HepG2 (cell line): ENCODE results near the gene THRAP3. TPM values are rescaled to one million over a fixed set of nuclear protein-coding genes. Genes with fewer than 3 reads are reported as not detected.
A peak's percentile ranks its signal among the peaks of the same experiment; 100 is the strongest.

ENCODE experiments used
- CHCHD3 ChIP-seq: sonication (generic); formaldehyde crosslinking; IDR thresholded peaks from 2 replicates; pipeline ENCODE4 v1.8.0; 2022; ENCODE audit warnings: mild to moderate bottlenecking, missing genetic modification reagents, moderate library complexity
- DMAP1 ChIP-seq: IDR thresholded peaks from 2 replicates; pipeline ENCODE4 v1.6.1; 2016
- GABPA ChIP-seq, 2 experiments: IDR thresholded peaks; 2 replicates each; pipeline ENCODE4 v1.6.1; 2011 to 2016; ENCODE audit warnings: low read depth in 2 of 2, low read length in 1 of 2, missing biosample characterization in 1 of 2, missing genetic modification characterization in 1 of 2
- KDM1A ChIP-seq: IDR thresholded peaks from 2 replicates; pipeline ENCODE4 v1.6.1; 2016; ENCODE audit warnings: missing compliant biosample characterization
- MAZ ChIP-seq, 2 experiments: sonication (generic) in 1 of 2; formaldehyde crosslinking in 1 of 2; IDR thresholded peaks; 2 replicates each; pipeline versions ENCODE4 v1.5.0 to v1.6.1; 2012 to 2020; ENCODE audit warnings: low read depth in 2 of 2, mild to moderate bottlenecking in 2 of 2, borderline replicate concordance in 1 of 2, improper control_type of control experiment in 1 of 2, low read length in 1 of 2, missing genetic modification reagents in 1 of 2, moderate library complexity in 1 of 2
- MED8 ChIP-seq: sonication (generic); formaldehyde crosslinking; IDR thresholded peaks from 2 replicates; pipeline ENCODE4 v1.8.1; 2023; ENCODE audit warnings: mild to moderate bottlenecking, missing genetic modification reagents; ENCODE audit not compliant: insufficient replicate concordance
- SMAD3 ChIP-seq: sonication (generic); formaldehyde crosslinking; IDR thresholded peaks from 2 replicates; pipeline ENCODE4 v1.4.0; 2020; ENCODE audit warnings: missing genetic modification reagents
- SRY ChIP-seq: sonication (generic); formaldehyde crosslinking; IDR thresholded peaks from 2 replicates; pipeline ENCODE4 v1.8.0; 2022; ENCODE audit warnings: mild to moderate bottlenecking, missing genetic modification reagents
- TBX2 ChIP-seq: sonication (generic); formaldehyde crosslinking; IDR thresholded peaks from 2 replicates; pipeline ENCODE4 v1.5.0; 2020; ENCODE audit warnings: missing genetic modification reagents, mild to moderate bottlenecking, borderline replicate concordance
- TCF7 ChIP-seq: sonication (generic); IDR thresholded peaks from 2 replicates; pipeline ENCODE4 v1.6.1; 2016; ENCODE audit warnings: antibody characterized with exemption, low read depth
- ZNF143 ChIP-seq: sonication (generic); formaldehyde crosslinking; IDR thresholded peaks from 2 replicates; pipeline ENCODE4 v1.4.0; 2020; ENCODE audit warnings: missing genetic modification reagents
- ZNF232 ChIP-seq: sonication (generic); formaldehyde crosslinking; IDR thresholded peaks from 2 replicates; pipeline ENCODE4 v1.4.0; 2020; ENCODE audit warnings: missing genetic modification reagents, borderline replicate concordance
- ZNF251 ChIP-seq: sonication (generic); formaldehyde crosslinking; IDR thresholded peaks from 2 replicates; pipeline ENCODE4 v1.9.0; 2021; ENCODE audit warnings: mild to moderate bottlenecking, missing genetic modification reagents
- ZNF350 ChIP-seq: sonication (generic); formaldehyde crosslinking; IDR thresholded peaks from 2 replicates; pipeline ENCODE4 v1.4.0; 2020; ENCODE audit warnings: mild to moderate bottlenecking, low read depth, missing genetic modification reagents, borderline replicate concordance
- ZNF44 ChIP-seq: sonication (generic); formaldehyde crosslinking; IDR thresholded peaks from 2 replicates; pipeline ENCODE4 v1.5.1; 2020; ENCODE audit warnings: mild to moderate bottlenecking, missing genetic modification reagents
- ZNF557 ChIP-seq: sonication (generic); formaldehyde crosslinking; IDR thresholded peaks from 2 replicates; pipeline ENCODE4 v1.4.0; 2020; ENCODE audit warnings: missing genetic modification reagents
- ZNF709 ChIP-seq: sonication (generic); formaldehyde crosslinking; IDR thresholded peaks from 2 replicates; pipeline ENCODE4 v1.5.0; 2020; ENCODE audit warnings: mild to moderate bottlenecking, missing genetic modification reagents
- polyA plus RNA-seq, 8 experiments: library from polyadenylated mRNA; depleted of rRNA in 3 of 8; stranded (reverse) in 7 of 8; unstranded in 1 of 8; fragments of >200 nt; fragmentation: Illumina TruSeq in 4 of 8; extraction: Trizol in 4 of 8; gene quantifications; 2 replicates each; pipeline versions ENCODE4 v1.2.1 to v1.2.3, GENCODE V29; 2011 to 2016; ENCODE audit warnings: low read depth in 4 of 8, missing spikeins in 1 of 8, mixed read lengths in 1 of 8; ENCODE audit not compliant: insufficient read depth in 1 of 8
- total RNA-seq, 5 experiments: library from RNA; depleted of rRNA; stranded (reverse); fragments of >200 nt; fragmentation: Illumina TruSeq; extraction: Trizol; gene quantifications; 2 replicates each; pipeline ENCODE4 v1.2.3, GENCODE V29; 2016; ENCODE audit warnings: low read depth in 1 of 5
- TF ChIP-seq, protein P1 (sequence below): sonication (generic); formaldehyde crosslinking; IDR thresholded peaks from 2 replicates; pipeline ENCODE4 v1.4.0; 2020; ENCODE audit warnings: missing genetic modification reagents, borderline replicate concordance
- TF ChIP-seq, protein P2 (sequence below): sonication (generic); formaldehyde crosslinking; IDR thresholded peaks from 2 replicates; pipeline ENCODE4 v1.9.0; 2022; ENCODE audit warnings: missing genetic modification reagents, mild to moderate bottlenecking, borderline replicate concordance
- TF ChIP-seq, protein P3 (sequence below): sonication (generic); formaldehyde crosslinking; IDR thresholded peaks from 2 replicates; pipeline ENCODE4 v1.5.0; 2020; ENCODE audit warnings: mild to moderate bottlenecking, missing genetic modification reagents
- TF ChIP-seq, protein P4 (sequence below): IDR thresholded peaks from 2 replicates; pipeline ENCODE4 v1.6.1; 2012; ENCODE audit warnings: inconsistent platforms

THRAP3 gene
- total and polyA plus RNA-seq, 2 of the 13 experiments (the other 11 are each of a cell fraction or from before 2014, with no cell fraction given): 45.0 to 92.6 TPM

DNA sequence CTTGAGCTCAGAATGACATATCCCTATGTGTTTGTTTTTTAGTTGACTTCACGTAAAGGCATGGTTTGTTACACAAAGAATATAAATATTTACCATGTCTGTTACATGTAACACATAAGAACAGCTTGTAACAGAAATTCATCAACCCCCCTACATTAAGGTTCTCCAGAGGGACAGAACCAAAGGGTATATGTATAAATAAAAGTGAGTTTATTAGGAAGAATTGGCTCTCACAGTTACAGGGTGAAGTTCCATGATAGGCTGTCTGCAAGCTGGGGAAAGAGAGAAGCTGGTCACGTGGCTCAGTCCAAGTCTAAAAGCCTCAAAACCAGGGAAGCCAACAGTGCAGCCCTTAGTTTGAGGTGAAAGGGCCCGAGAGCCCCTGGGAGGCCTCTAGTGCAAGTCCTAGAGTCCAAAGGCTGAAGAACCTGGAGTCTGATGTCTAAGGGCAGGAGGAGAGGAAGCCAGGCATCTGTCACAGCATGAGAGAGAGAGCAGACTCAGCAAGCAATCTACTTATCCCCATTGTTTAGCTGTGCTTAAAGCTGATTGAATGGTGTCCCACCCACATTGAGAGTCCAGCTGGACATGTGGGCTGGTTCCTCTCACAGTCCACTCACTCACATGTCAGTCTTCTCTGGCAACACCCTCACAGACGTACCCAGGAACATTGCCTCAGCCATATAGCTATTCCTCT is 15.8 kb downstream of the THRAP3 start (continued):
- TF ChIP-seq, protein P1, sequence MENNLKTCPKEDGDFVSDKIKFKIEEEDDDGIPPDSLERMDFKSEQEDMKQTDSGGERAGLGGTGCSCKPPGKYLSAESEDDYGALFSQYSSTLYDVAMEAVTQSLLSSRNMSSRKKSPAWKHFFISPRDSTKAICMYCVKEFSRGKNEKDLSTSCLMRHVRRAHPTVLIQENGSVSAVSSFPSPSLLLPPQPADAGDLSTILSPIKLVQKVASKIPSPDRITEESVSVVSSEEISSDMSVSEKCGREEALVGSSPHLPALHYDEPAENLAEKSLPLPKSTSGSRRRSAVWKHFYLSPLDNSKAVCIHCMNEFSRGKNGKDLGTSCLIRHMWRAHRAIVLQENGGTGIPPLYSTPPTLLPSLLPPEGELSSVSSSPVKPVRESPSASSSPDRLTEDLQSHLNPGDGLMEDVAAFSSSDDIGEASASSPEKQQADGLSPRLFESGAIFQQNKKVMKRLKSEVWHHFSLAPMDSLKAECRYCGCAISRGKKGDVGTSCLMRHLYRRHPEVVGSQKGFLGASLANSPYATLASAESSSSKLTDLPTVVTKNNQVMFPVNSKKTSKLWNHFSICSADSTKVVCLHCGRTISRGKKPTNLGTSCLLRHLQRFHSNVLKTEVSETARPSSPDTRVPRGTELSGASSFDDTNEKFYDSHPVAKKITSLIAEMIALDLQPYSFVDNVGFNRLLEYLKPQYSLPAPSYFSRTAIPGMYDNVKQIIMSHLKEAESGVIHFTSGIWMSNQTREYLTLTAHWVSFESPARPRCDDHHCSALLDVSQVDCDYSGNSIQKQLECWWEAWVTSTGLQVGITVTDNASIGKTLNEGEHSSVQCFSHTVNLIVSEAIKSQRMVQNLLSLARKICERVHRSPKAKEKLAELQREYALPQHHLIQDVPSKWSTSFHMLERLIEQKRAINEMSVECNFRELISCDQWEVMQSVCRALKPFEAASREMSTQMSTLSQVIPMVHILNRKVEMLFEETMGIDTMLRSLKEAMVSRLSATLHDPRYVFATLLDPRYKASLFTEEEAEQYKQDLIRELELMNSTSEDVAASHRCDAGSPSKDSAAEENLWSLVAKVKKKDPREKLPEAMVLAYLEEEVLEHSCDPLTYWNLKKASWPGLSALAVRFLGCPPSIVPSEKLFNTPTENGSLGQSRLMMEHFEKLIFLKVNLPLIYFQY (CRISPR knock-in tag): peak; percentile 32; the same call in 1 of the 2 replicates
- TF ChIP-seq, protein P2, sequence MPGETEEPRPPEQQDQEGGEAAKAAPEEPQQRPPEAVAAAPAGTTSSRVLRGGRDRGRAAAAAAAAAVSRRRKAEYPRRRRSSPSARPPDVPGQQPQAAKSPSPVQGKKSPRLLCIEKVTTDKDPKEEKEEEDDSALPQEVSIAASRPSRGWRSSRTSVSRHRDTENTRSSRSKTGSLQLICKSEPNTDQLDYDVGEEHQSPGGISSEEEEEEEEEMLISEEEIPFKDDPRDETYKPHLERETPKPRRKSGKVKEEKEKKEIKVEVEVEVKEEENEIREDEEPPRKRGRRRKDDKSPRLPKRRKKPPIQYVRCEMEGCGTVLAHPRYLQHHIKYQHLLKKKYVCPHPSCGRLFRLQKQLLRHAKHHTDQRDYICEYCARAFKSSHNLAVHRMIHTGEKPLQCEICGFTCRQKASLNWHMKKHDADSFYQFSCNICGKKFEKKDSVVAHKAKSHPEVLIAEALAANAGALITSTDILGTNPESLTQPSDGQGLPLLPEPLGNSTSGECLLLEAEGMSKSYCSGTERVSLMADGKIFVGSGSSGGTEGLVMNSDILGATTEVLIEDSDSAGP (CRISPR knock-in tag): peak; percentile 44; the same call in 1 of the 2 replicates
- peak; percentile 56 for TF ChIP-seq MAZ (IDR thresholded peaks at IDR 0.05; ENCODE audit: borderline replicate concordance, low read depth, low read length)
- no peak for TF ChIP-seq MAZ (CRISPR knock-in tag; IDR thresholded peaks at IDR 0.05; ENCODE audit: low read depth)
- no peak for TF ChIP-seq SRY (CRISPR knock-in tag)
- TF ChIP-seq, protein P3, sequence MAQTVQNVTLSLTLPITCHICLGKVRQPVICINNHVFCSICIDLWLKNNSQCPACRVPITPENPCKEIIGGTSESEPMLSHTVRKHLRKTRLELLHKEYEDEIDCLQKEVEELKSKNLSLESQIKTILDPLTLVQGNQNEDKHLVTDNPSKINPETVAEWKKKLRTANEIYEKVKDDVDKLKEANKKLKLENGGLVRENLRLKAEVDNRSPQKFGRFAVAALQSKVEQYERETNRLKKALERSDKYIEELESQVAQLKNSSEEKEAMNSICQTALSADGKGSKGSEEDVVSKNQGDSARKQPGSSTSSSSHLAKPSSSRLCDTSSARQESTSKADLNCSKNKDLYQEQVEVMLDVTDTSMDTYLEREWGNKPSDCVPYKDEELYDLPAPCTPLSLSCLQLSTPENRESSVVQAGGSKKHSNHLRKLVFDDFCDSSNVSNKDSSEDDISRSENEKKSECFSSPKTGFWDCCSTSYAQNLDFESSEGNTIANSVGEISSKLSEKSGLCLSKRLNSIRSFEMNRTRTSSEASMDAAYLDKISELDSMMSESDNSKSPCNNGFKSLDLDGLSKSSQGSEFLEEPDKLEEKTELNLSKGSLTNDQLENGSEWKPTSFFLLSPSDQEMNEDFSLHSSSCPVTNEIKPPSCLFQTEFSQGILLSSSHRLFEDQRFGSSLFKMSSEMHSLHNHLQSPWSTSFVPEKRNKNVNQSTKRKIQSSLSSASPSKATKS (CRISPR knock-in tag): peak; percentile 87; the same call in 1 of the 2 replicates
- TF ChIP-seq, protein P4, sequence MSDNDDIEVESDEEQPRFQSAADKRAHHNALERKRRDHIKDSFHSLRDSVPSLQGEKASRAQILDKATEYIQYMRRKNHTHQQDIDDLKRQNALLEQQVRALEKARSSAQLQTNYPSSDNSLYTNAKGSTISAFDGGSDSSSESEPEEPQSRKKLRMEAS: peak; percentile 68
- TF ChIP-seq GABPA (IDR thresholded peaks at IDR 0.05; ENCODE audit: low read depth, low read length): no peak
- TF ChIP-seq GABPA (CRISPR knock-in tag; IDR thresholded peaks at IDR 0.05; ENCODE audit: low read depth): peak; percentile 40; the same call in 1 of the 2 replicates
- TF ChIP-seq DMAP1 (CRISPR knock-in tag): peak; percentile 43; the same call in 1 of the 2 replicates
- peak; percentile 23; the same call in 1 of the 2 replicates for TF ChIP-seq ZNF143 (CRISPR knock-in tag)
- TF ChIP-seq ZNF557 (CRISPR knock-in tag): no peak
- TF ChIP-seq ZNF709: no peak
- 0 out of 2 replicates have a peak, but pooled peaks have one; percentile 22 for TF ChIP-seq ZNF232
- no peak for TF ChIP-seq MED8 (CRISPR knock-in tag)
- TF ChIP-seq ZNF44 (CRISPR knock-in tag): 0 out of 2 replicates have a peak, but pooled peaks have one; percentile 57
- TF ChIP-seq SMAD3 (CRISPR knock-in tag): peak; percentile 59; the same call in 1 of the 2 replicates
- peak; percentile 73; the same call in 1 of the 2 replicates for TF ChIP-seq ZNF350
- TF ChIP-seq CHCHD3 (CRISPR knock-in tag): no peak
- TF ChIP-seq KDM1A (CRISPR knock-in tag): peak; percentile 55; the same call in 1 of the 2 replicates
- peak; percentile 42; the same call in 1 of the 2 replicates for TF ChIP-seq TBX2
- no peak for TF ChIP-seq ZNF251 (CRISPR knock-in tag)
- peak; percentile 44 for TF ChIP-seq TCF7
